Dendritic cell treated with granulocyte-macrophage colony-stimulating factor and Interleukin-4, amounts not matched to agents 40 ng/mL and 50 ng/mL, for 4 days (primary cell): Measurements from ENCODE around the gene TNFRSF21.
"Not testable (repeated sequence)": the region's sequence is repeated elsewhere in the genome, so short reads cannot be mapped to it uniquely, and the experiment has no call there.

Experiments used
- H3K27ac Mint-ChIP-seq: one replicate; pipeline ENCODE4 v1.8.0; 2022; ENCODE audit warnings: mild to moderate bottlenecking, mixed read lengths
- H3K27me3 Mint-ChIP-seq: one replicate; pipeline ENCODE4 v1.8.0; 2022; ENCODE audit warnings: mild to moderate bottlenecking, mixed read lengths
- H3K36me3 Mint-ChIP-seq: one replicate; pipeline ENCODE4 v1.8.0; 2022; ENCODE audit warnings: low read depth, mixed read lengths
- H3K4me1 Mint-ChIP-seq: one replicate; pipeline ENCODE4 v1.8.0; 2022; ENCODE audit warnings: low read depth, mixed read lengths
- H3K4me3 Mint-ChIP-seq: one replicate; pipeline ENCODE4 v1.8.0; 2022; ENCODE audit warnings: mild to moderate bottlenecking, moderate library complexity, mixed read lengths
- H3K9me3 Mint-ChIP-seq: one replicate; pipeline ENCODE4 v1.8.0; 2022; ENCODE audit warnings: mixed read lengths
- intact Hi-C: fragments of 100-400 bp; cut with micrococcal nuclease; formaldehyde crosslinking; loops from one replicate; pipeline ENCODE4 v1.15.0; 2022

TNFRSF21 gene

GRCh38 chr6:47343600-47343999, 33.9 kb upstream of the TNFRSF21 start:
- no peaks in the 10 kb centered on the region for H3K9me3 Mint-ChIP-seq
- H3K4me3 Mint-ChIP-seq: no peak overlapping the region
- H3K4me1 Mint-ChIP-seq: peaks cover 14% of the 10 kb centered on the region
- no peaks in the 10 kb centered on the region for H3K36me3 Mint-ChIP-seq
- intact Hi-C loops: no loop called here
- H3K27me3 Mint-ChIP-seq: peaks cover 54% of the 10 kb centered on the region
- H3K27ac Mint-ChIP-seq: no peak overlapping the region

GRCh38 chr6:47342824-47343223, 33.1 kb upstream of the TNFRSF21 start:
- Mint-ChIP-seq H3K27me3 (peaks cover 57% of the 10 kb centered on the region), H3K9me3 (no peaks in the 10 kb centered on the region)
- intact Hi-C loops: no loop called here

DNA sequence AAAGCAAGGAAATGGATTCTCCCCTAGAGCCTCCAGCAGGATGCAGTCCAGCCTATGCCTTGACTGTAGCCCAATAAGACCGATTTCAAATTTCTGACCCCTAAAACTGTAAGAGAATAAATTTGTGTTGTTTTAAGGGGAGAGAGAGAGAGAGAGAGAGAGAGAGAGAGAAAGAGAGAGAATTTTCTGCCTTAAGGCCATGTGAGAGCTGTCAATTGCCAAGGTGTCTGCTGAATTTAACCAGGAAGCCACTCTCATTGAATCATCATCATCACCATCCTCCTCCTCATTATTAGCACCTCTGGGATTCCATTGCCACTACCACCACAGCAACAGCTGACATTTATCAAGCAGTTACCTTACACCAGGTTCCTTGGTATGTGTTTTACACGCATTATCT, 27.8 kb upstream of the TNFRSF21 start:
- H3K4me3 Mint-ChIP-seq: no peak overlapping the region
- H3K4me1 Mint-ChIP-seq: peaks cover 14% of the 10 kb centered on the region
- intact Hi-C loops: no loop called here
- no peak overlapping the region for H3K27ac Mint-ChIP-seq
- H3K9me3 Mint-ChIP-seq: no peaks in the 10 kb centered on the region
- peaks cover 52% of the 10 kb centered on the region for H3K27me3 Mint-ChIP-seq
- H3K36me3 Mint-ChIP-seq: no peaks in the 10 kb centered on the region

More at GRCh38 chr6:47342824-47343223, 33.1 kb upstream of the TNFRSF21 start:
- H3K36me3 Mint-ChIP-seq: no peaks in the 10 kb centered on the region
- no peak overlapping the region for H3K27ac Mint-ChIP-seq
- H3K4me1 Mint-ChIP-seq: peaks cover 14% of the 10 kb centered on the region
- H3K4me3 Mint-ChIP-seq: no peak overlapping the region

DNA sequence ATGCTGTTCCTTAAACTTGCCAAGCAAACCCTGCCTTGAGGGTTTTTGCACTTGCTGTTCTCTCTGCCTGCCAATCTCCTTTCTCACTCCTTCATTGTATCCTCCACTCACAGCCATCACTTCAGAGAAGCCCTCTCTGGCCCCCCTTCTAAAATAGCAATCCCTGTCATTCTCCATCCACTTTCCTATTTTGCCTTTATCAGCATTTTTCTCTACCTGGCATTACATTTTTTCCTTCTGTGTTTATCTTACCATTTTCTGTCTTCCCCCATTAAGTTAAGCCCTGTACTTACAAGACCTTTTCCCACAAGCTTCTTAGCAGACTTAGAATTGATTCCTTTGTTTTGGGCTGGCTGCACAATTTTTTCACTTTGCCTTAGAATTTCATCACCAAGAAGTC, 26.6 kb upstream of the TNFRSF21 start:
- Mint-ChIP-seq H3K27me3 (peaks cover 55% of the 10 kb centered on the region), H3K9me3 (no peaks in the 10 kb centered on the region), H3K4me1 (peaks cover 14% of the 10 kb centered on the region), H3K4me3 (no peak overlapping the region), H3K36me3 (no peaks in the 10 kb centered on the region), H3K27ac (no peak overlapping the region)
- intact Hi-C loops: no loop called here

DNA sequence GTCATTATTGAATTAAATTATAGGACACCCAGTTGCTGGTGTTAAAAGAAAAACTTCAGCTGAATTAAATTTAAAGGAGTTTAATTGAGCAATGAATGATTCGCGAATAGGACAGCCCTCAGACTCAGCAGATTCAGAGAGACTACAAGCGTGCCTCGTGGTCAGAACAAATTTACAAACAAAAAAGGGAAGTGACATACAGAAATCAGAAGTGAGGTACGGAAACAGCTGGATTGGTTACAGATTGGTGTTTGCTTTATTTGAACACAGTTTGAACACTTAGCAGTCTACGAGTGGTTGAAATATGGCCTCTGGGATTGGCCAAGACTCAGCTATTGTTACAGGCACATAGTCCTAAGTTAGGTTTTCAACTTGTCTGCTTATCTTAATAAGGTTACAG, 25.8 kb upstream of the TNFRSF21 start:
- H3K27ac Mint-ChIP-seq: no peak overlapping the region
- no peaks in the 10 kb centered on the region for H3K36me3 Mint-ChIP-seq
- intact Hi-C loops: no loop called here
- no peak overlapping the region for H3K4me3 Mint-ChIP-seq
- peaks cover 63% of the 10 kb centered on the region for H3K27me3 Mint-ChIP-seq
- H3K9me3 Mint-ChIP-seq: no peaks in the 10 kb centered on the region
- H3K4me1 Mint-ChIP-seq: peaks cover 14% of the 10 kb centered on the region

- peaks cover 14% of the 10 kb centered on the region for H3K4me1 Mint-ChIP-seq
- no peaks in the 10 kb centered on the region for H3K36me3 Mint-ChIP-seq
- H3K9me3 Mint-ChIP-seq: no peaks in the 10 kb centered on the region
- H3K4me3 Mint-ChIP-seq: no peak overlapping the region
- H3K27me3 Mint-ChIP-seq: peaks cover 66% of the 10 kb centered on the region
- no peak overlapping the region for H3K27ac Mint-ChIP-seq
- intact Hi-C loops: no loop called here
Observed at GRCh38 chr6:47334334-47334733, 24.6 kb upstream of the TNFRSF21 start.

DNA sequence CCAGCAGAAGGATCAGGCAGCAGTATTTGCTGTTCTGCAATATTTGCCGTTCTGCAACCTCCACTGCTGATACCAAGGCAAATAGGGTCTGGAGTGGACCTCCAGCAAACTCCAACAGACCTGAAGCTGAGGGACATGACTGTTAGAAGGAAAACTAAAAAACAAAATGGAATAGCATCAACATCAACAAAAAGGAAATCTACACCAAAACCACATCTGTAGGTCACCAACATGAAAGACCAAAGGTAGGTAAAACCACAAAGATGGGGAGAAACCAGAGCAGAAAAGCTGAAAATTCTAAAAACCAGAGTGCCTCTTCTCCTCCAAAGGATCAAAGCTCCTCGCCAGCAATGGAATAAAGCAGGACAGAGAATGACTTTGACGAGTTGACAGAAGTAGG, 18.9 kb upstream of the TNFRSF21 start:
- H3K4me1 Mint-ChIP-seq, H3K36me3 Mint-ChIP-seq, H3K27ac Mint-ChIP-seq, H3K4me3 Mint-ChIP-seq, H3K9me3 Mint-ChIP-seq, intact Hi-C loops: not testable (repeated sequence)
- H3K27me3 Mint-ChIP-seq: peaks cover 59% of the 10 kb centered on the region

GRCh38 chr6:47328139-47328538, 18.4 kb upstream of the TNFRSF21 start:
- H3K4me1 Mint-ChIP-seq, H3K4me3 Mint-ChIP-seq, H3K36me3 Mint-ChIP-seq, H3K9me3 Mint-ChIP-seq, intact Hi-C loops, H3K27ac Mint-ChIP-seq: not testable (repeated sequence)
- H3K27me3 Mint-ChIP-seq: peaks cover 58% of the 10 kb centered on the region

GRCh38 chr6:47323887-47324286, 14.2 kb upstream of the TNFRSF21 start:
- no peak overlapping the region for H3K27ac Mint-ChIP-seq
- H3K4me3 Mint-ChIP-seq: no peak overlapping the region
- H3K27me3 Mint-ChIP-seq: peaks cover 43% of the 10 kb centered on the region
- intact Hi-C loops: no loop called here
- H3K9me3 Mint-ChIP-seq: no peaks in the 10 kb centered on the region
- no peaks in the 10 kb centered on the region for H3K36me3 Mint-ChIP-seq
- H3K4me1 Mint-ChIP-seq: peaks cover 7% of the 10 kb centered on the region

DNA sequence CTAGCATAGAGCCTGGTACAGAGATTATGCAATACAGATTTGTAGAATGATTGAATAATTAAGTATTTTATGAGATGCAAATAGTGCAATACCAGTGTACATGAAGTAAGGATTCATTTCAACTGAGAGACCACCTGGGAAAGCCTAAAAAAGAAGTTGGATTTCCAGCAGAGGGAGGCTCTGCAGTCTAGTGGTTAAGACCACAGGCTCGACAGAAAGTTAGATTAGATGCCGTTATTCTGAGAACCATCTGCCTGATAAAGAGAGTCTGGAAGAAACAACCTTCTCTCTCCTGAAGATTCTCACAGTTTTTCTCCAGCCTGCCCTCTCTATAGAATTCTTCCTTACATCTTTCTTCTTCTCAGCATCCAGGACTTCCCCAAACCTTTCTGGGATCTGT, 13.6 kb upstream of the TNFRSF21 start:
- Mint-ChIP-seq H3K4me3 (no peak overlapping the region), H3K9me3 (no peaks in the 10 kb centered on the region), H3K36me3 (no peaks in the 10 kb centered on the region), H3K27ac (no peak overlapping the region), H3K27me3 (peaks cover 38% of the 10 kb centered on the region), H3K4me1 (peaks cover 7% of the 10 kb centered on the region)
- intact Hi-C loops: no loop called here

GRCh38 chr6:47321577-47321976, 11.9 kb upstream of the TNFRSF21 start:
- H3K4me3 Mint-ChIP-seq: no peak overlapping the region
- H3K27me3 Mint-ChIP-seq: peaks cover 44% of the 10 kb centered on the region
- H3K4me1 Mint-ChIP-seq: peaks cover 7% of the 10 kb centered on the region
- H3K27ac Mint-ChIP-seq: no peak overlapping the region
- H3K36me3 Mint-ChIP-seq: no peaks in the 10 kb centered on the region
- no peaks in the 10 kb centered on the region for H3K9me3 Mint-ChIP-seq
- intact Hi-C loops: no loop called here

- Mint-ChIP-seq H3K27me3 (peaks cover 44% of the 10 kb centered on the region), H3K36me3 (no peaks in the 10 kb centered on the region), H3K9me3 (no peaks in the 10 kb centered on the region), H3K4me3 (no peak overlapping the region), H3K27ac (no peak overlapping the region), H3K4me1 (peaks cover 7% of the 10 kb centered on the region)
- intact Hi-C loops: no loop called here
Observed at GRCh38 chr6:47319867-47320266, 10.2 kb upstream of the TNFRSF21 start.

- Mint-ChIP-seq H3K4me3 (no peak overlapping the region), H3K36me3 (no peaks in the 10 kb centered on the region), H3K9me3 (no peaks in the 10 kb centered on the region), H3K27ac (no peak overlapping the region), H3K27me3 (peaks cover 43% of the 10 kb centered on the region), H3K4me1 (peaks cover 7% of the 10 kb centered on the region)
- intact Hi-C loops: no loop called here
Observed at GRCh38 chr6:47319382-47319781, 9.7 kb upstream of the TNFRSF21 start.

GRCh38 chr6:47318236-47318989, 8.7 kb upstream of the TNFRSF21 start:
- intact Hi-C loops: no loop called here
- Mint-ChIP-seq H3K36me3 (no peaks in the 10 kb centered on the region), H3K4me1 (peaks cover 7% of the 10 kb centered on the region)

GRCh38 chr6:47315181-47315580, 5.5 kb upstream of the TNFRSF21 start:
- H3K36me3 Mint-ChIP-seq, intact Hi-C loops, H3K4me3 Mint-ChIP-seq, H3K27ac Mint-ChIP-seq, H3K4me1 Mint-ChIP-seq, H3K9me3 Mint-ChIP-seq: not testable (repeated sequence)
- H3K27me3 Mint-ChIP-seq: peaks cover 50% of the 10 kb centered on the region

More at GRCh38 chr6:47318236-47318989, 8.7 kb upstream of the TNFRSF21 start:
- Mint-ChIP-seq H3K9me3 (no peaks in the 10 kb centered on the region), H3K27me3 (peaks cover 46% of the 10 kb centered on the region), H3K27ac (no peak overlapping the region), H3K4me3 (no peak overlapping the region)
